Spleen (tissue), 11 donors: ENCODE data around the gene GABBR2. TPM values are rescaled to one million over a fixed set of nuclear protein-coding genes. Genes with fewer than 3 reads are reported as not detected.

Source experiments
- DNase-seq: peaks from one replicate; pipeline ENCODE4 v3.0.0-alpha.2; 2020
- H3K27ac ChIP-seq, 8 donors: fragments of 200-600 bp; sonication (generic) in 7 of 8; 1 replicate in 4 of 8; 2 replicates in 4 of 8; pipeline versions ENCODE4 v1.5.0 to v1.8.0; 2016 to 2021; ENCODE audit warnings: inconsistent platforms in 4 of 8, mild to moderate bottlenecking in 4 of 8, moderate library complexity in 1 of 8
- H3K27me3 ChIP-seq, 7 donors: fragments of 200-600 bp; sonication (generic) in 6 of 7; replicated peaks in 1 of 7; 1 replicate in 4 of 7; 2 replicates in 3 of 7; pipeline versions ENCODE4 v1.5.0 to v1.8.0; 2016 to 2021; ENCODE audit warnings: inconsistent platforms in 3 of 7, mild to moderate bottlenecking in 1 of 7
- H3K36me3 ChIP-seq, 6 donors: fragments of 200-600 bp; sonication (generic) in 5 of 6; 1 replicate in 4 of 6; 2 replicates in 2 of 6; pipeline versions ENCODE4 v1.5.0 to v1.8.0; 2016 to 2021; ENCODE audit warnings: inconsistent platforms in 2 of 6
- H3K4me1 ChIP-seq, 6 donors: fragments of 200-600 bp; sonication (generic) in 5 of 6; 1 replicate in 3 of 6; 2 replicates in 3 of 6; pipeline versions ENCODE4 v1.5.0 to v1.8.0; 2016 to 2021; ENCODE audit warnings: inconsistent platforms in 3 of 6
- H3K4me3 ChIP-seq, 8 donors: fragments of 200-600 bp; sonication (generic) in 7 of 8; 1 replicate in 4 of 8; 2 replicates in 4 of 8; pipeline versions ENCODE4 v1.5.0 to v1.8.0; 2016 to 2021; ENCODE audit warnings: inconsistent platforms in 4 of 8, mild to moderate bottlenecking in 4 of 8, moderate library complexity in 2 of 8
- H3K9me3 ChIP-seq, 8 donors: fragments of 200-600 bp; sonication (generic) in 7 of 8; 1 replicate in 4 of 8; 2 replicates in 4 of 8; pipeline versions ENCODE4 v1.5.0 to v1.8.0; 2016 to 2021; ENCODE audit warnings: inconsistent platforms in 4 of 8
- CTCF ChIP-seq, 11 experiments: fragments of 200-600 bp in 7 of 11; fragments of 450-650 bp in 4 of 11; sonication (generic) in 4 of 11; IDR thresholded peaks in 8 of 11; conservative IDR thresholded peaks in 3 of 11; 1 replicate in 7 of 11; 2 replicates in 4 of 11; pipeline versions ENCODE4 v1.4.0 to v1.8.0; 2016 to 2021; ENCODE audit warnings: antibody characterized with exemption in 11 of 11, inconsistent platforms in 4 of 11, mild to moderate bottlenecking in 1 of 11
- POLR2A ChIP-seq, 3 donors: fragments of 450-650 bp; IDR thresholded peaks; one replicate each; pipeline ENCODE4 v1.5.1; 2017; ENCODE audit warnings: antibody characterized with exemption in 3 of 3, mild to moderate bottlenecking in 1 of 3
- POLR2AphosphoS5 ChIP-seq, 3 donors: sonication (generic); formaldehyde crosslinking; IDR thresholded peaks; one replicate each; pipeline ENCODE4 v1.5.1; 2017; ENCODE audit warnings: antibody characterized with exemption in 3 of 3
- WGBS, 5 donors: extraction: QIAGEN DNeasy Blood & Tissue Kit in 3 of 5; methylation state at CpG; one replicate each; pipeline versions ENCODE4 v1.1.5 to v1.1.7; 2013 to 2018; 5-methylcytosine and 5-hydroxymethylcytosine counted together
- intact Hi-C: fragments of 100-400 bp; cut with DNase I; formaldehyde crosslinking; loops from one replicate; pipeline ENCODE4 v1.15.0; 2023; ENCODE audit warnings: low total_unique reads
- polyA plus RNA-seq, 3 donors: library from polyadenylated mRNA; stranded (reverse); fragments of 200-250 nt; gene quantifications; one replicate each; pipeline ENCODE4 v1.2.1, GENCODE V29; 2013
- total RNA-seq, 7 donors: library from RNA; depleted of rRNA in 3 of 7; stranded (reverse); fragments of >200 nt in 3 of 7; fragmentation: NEBNext Ultra II Directional in 4 of 7; extraction: Animal tissue kit (Norgen Biotek cat#: 25700) in 4 of 7; gene quantifications; one replicate each; pipeline versions ENCODE4 v1.1.0 to v1.2.1, GENCODE V29; 2016 to 2021
- donor health status: healthy with polysubstance abuse.
- donor health status: DM: no; HTN: no; CAD: no; lungs with moderate emphysema.
- donor health status: DM: no; HTN: no; CAD: no.
- donor health status: Bipolar disorder and iron deficiency.
- donor health status: healthy.
- donor health status: DM: no; HTN: no; CAD: no.
- donor health status: DM: yes; HTN: yes; CAD: no.

Gene GABBR2
- total and polyA plus RNA-seq, 10 donors = 0.03 to 0.32 (median 0.07) TPM; not detected in 7

- no peaks in the 10 kb centered on the region for H3K9me3 ChIP-seq
- H3K4me1 ChIP-seq = no peaks in the 10 kb centered on the region
- intact Hi-C loops = no loop called here
- H3K27ac ChIP-seq = no peak overlapping the region
- H3K27me3 ChIP-seq = peaks cover 0 to 9% (median 0%) of the 10 kb centered on the region in 7 donors
- TF ChIP-seq POLR2AphosphoS5 (IDR thresholded peaks at IDR 0.05) = no peak
- TF ChIP-seq POLR2A (IDR thresholded peaks at IDR 0.05) = no peak
- TF ChIP-seq CTCF (IDR thresholded peaks at IDR 0.05 in 8 of 11, conservative IDR thresholded peaks at IDR 0.05 in 3 of 11) = no peak
- no peak for DNase-seq
- 59 to 76% (median 75%) methylated on average over 10 of the region's 10 CpGs for WGBS, 5 donors
- no peaks in the 10 kb centered on the region for H3K36me3 ChIP-seq
- no peak overlapping the region for H3K4me3 ChIP-seq
These were observed 292.2 kb downstream of the GABBR2 start for GRCh38 chr9:98416294-98417248.

- no peaks in the 10 kb centered on the region for H3K9me3 ChIP-seq
- H3K27me3 ChIP-seq = peaks cover 0 to 9% (median 0%) of the 10 kb centered on the region in 7 donors
- 63 to 72% (median 69%) methylated on average over 4 of the region's 4 CpGs for WGBS, 5 donors
- H3K4me3 ChIP-seq = no peak overlapping the region
- no peak overlapping the region for H3K27ac ChIP-seq
- H3K4me1 ChIP-seq = peaks cover 0 to under 1% (median 0%) of the 10 kb centered on the region in 6 donors
- intact Hi-C loops = no loop called here
- TF ChIP-seq POLR2AphosphoS5 (IDR thresholded peaks at IDR 0.05) (no peak), CTCF (IDR thresholded peaks at IDR 0.05 in 8 of 11, conservative IDR thresholded peaks at IDR 0.05 in 3 of 11) (no peak), POLR2A (IDR thresholded peaks at IDR 0.05) (no peak)
- no peak for DNase-seq
- no peaks in the 10 kb centered on the region for H3K36me3 ChIP-seq
These were observed 293.0 kb downstream of the GABBR2 start for GRCh38 chr9:98415782-98416181.

- DNase-seq = no peak
- intact Hi-C loops = no loop called here
- Histone ChIP-seq H3K4me1 (peaks cover 0 to 15% (median 9%) of the 10 kb centered on the region in 6 donors), H3K4me3 (no peak overlapping the region), H3K36me3 (no peaks in the 10 kb centered on the region), H3K27me3 (peaks cover 0 to 9% (median 0%) of the 10 kb centered on the region in 7 donors), H3K9me3 (no peaks in the 10 kb centered on the region), H3K27ac (no peak overlapping the region)
- no peak for TF ChIP-seq POLR2AphosphoS5 (IDR thresholded peaks at IDR 0.05)
- TF ChIP-seq POLR2A (IDR thresholded peaks at IDR 0.05) = no peak
- TF ChIP-seq CTCF (IDR thresholded peaks at IDR 0.05 in 8 of 11, conservative IDR thresholded peaks at IDR 0.05 in 3 of 11) = no peak
- WGBS, 5 donors = 47 to 89% (median 68%) methylated on average over 1 of the region's 1 CpG
These were observed 295.7 kb downstream of the GABBR2 start for GRCh38 chr9:98413084-98413483.
